Measurements from ENCODE around the gene METRNL.
A peak's percentile ranks its signal among the peaks of the same experiment; 100 is the strongest.
"Not testable (repeated sequence)": the region's sequence is repeated elsewhere in the genome, so short reads cannot be mapped to it uniquely, and the experiment has no call there.

Gene METRNL

GRCh38 chr17:83046448-83047181 lies 32.8 kb upstream of the METRNL start:
- no peak overlapping the region for H3K4me3 ChIP-seq (ENCODE audit: low read depth, low read length)
- TF ChIP-seq CTCF (IDR thresholded peaks at IDR 0.05; ENCODE audit: borderline replicate concordance, insufficient read depth, low read depth, low read length): no peak

GRCh38 chr17:83047182-83047478 lies 32.3 kb upstream of the METRNL start:
- TF ChIP-seq CTCF (IDR thresholded peaks at IDR 0.05; ENCODE audit: borderline replicate concordance, insufficient read depth, low read depth, low read length): no peak
- H3K4me3 ChIP-seq (ENCODE audit: low read depth, low read length): no peak overlapping the region

- not testable (repeated sequence) for H3K4me3 ChIP-seq (ENCODE audit: low read depth, low read length)
Measured at GRCh38 chr17:83047818-83048475, 31.5 kb upstream of the METRNL start.

GRCh38 chr17:83050651-83051395 lies 28.6 kb upstream of the METRNL start:
- peak overlapping the region; percentile 84 for H3K4me3 ChIP-seq (ENCODE audit: low read depth, low read length)
- no peak for TF ChIP-seq CTCF (IDR thresholded peaks at IDR 0.05; ENCODE audit: borderline replicate concordance, insufficient read depth, low read depth, low read length)

- no peak for TF ChIP-seq CTCF (IDR thresholded peaks at IDR 0.05; ENCODE audit: borderline replicate concordance, insufficient read depth, low read depth, low read length)
- H3K4me3 ChIP-seq (ENCODE audit: low read depth, low read length): peak overlapping the region; percentile 84
Measured at GRCh38 chr17:83051396-83052240, 27.8 kb upstream of the METRNL start.

- TF ChIP-seq CTCF (IDR thresholded peaks at IDR 0.05; ENCODE audit: borderline replicate concordance, insufficient read depth, low read depth, low read length): no peak
- H3K4me3 ChIP-seq (ENCODE audit: low read depth, low read length): peak overlapping the region; percentile 41
Measured at GRCh38 chr17:83052241-83052564, 27.2 kb upstream of the METRNL start.

GRCh38 chr17:83053021-83053681 lies 26.3 kb upstream of the METRNL start:
- H3K4me3 ChIP-seq (ENCODE audit: low read depth, low read length): no peak overlapping the region
- no peak for TF ChIP-seq CTCF (IDR thresholded peaks at IDR 0.05; ENCODE audit: borderline replicate concordance, insufficient read depth, low read depth, low read length)
